HG02943 (cell line): ENCODE data around the gene ZDHHC6.
"Not testable (repeated sequence)": the region's sequence is repeated elsewhere in the genome, so short reads cannot be mapped to it uniquely, and the experiment has no call there.

Source experiments
- ATAC-seq: cut with Tn5 transposase; IDR thresholded peaks from one replicate; pipeline ENCODE4 v1.9.1; 2021; ENCODE audit warnings: mild to moderate bottlenecking, low read depth, moderate library complexity; ENCODE audit not compliant: unreplicated experiment

The ZDHHC6 gene, protein sequence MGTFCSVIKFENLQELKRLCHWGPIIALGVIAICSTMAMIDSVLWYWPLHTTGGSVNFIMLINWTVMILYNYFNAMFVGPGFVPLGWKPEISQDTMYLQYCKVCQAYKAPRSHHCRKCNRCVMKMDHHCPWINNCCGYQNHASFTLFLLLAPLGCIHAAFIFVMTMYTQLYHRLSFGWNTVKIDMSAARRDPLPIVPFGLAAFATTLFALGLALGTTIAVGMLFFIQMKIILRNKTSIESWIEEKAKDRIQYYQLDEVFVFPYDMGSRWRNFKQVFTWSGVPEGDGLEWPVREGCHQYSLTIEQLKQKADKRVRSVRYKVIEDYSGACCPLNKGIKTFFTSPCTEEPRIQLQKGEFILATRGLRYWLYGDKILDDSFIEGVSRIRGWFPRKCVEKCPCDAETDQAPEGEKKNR

DNA sequence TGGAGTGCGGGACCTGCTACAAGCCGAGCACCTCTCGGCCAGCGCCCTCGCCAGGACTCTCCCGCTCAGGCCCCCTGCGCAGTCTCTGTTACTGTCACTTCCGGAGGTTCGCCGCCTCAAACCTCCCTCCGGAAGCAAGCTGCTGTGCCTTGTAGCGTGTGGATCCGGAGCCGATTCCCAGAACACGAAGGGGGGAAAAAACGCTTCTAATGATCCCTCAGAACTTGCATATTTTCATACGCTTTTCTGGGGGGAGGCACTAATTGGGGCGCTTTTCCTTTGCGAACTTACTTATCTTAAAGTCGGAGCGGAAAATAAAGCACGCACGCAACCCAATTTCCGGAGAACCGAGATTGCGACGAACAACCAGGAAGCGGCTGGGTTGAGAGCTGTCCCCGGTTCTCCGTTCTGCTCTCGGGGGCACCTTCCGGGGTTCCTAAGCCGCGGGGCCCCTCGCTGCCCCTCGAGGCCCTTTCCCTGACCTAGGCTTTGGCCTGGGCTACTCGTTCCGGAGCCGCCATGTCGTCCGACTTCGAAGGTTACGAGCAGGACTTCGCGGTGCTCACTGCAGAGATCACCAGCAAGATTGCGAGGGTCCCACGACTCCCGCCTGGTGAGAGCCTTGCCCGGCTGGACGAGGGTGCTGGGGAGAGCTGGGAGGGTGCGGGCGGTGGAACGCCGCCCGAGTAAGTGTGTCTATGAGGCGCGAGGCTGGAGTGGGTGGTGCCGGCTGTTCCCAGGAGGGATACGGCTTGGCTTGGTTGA, at the start of gene ZDHHC6, which contains the start of gene VTI1A:
Gene ZDHHC6 (minus strand): TSS at position 60 of the 765 bp plus-strand sequence. CDS start 1,478 bp downstream, outside the sequence.
Gene VTI1A (plus strand): TSS at position 361 of the 765 bp plus-strand sequence. CDS start 159 bp downstream, at position 520.
- peak; percentile 95 for ATAC-seq

DNA sequence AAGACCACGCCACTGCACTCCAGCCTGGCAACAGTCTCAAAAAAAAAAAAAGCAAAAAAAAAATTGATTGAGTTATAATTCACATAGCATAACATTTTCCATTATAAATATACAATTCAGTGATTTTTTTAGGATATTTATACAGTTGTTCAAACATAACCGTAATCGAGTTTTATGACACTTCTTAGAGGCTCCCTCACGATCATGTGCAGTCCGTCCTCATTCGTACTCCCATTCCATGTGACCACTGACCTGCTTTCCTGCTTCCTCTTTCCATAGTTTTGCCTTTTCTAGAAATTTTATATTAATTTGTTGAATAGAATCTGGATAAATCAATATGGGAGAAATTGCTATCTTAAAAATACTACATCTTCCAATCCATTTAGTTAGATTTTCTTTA, 46.0 kb upstream of the ZDHHC6 start:
- ATAC-seq, result no peak

DNA sequence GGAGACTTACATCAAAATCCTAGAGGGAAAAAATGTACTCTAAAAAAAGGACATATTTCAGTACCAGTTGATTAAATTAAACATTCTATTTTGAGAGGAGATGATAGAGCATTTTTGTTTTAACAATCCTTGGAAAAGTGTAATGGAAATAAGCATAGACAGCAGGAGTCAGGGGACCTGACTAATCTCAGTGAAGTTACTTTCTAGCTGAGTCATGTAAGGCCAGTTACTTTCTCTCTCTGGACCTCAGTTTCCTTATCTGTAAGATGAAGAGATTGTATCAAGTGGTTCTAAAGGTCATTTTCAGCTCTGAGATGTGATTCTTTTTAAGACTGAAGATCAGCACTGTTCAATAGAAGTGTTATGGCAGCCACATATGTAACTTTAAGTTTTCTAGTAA, 44.4 kb upstream of the ZDHHC6 start:
- no peak for ATAC-seq

DNA sequence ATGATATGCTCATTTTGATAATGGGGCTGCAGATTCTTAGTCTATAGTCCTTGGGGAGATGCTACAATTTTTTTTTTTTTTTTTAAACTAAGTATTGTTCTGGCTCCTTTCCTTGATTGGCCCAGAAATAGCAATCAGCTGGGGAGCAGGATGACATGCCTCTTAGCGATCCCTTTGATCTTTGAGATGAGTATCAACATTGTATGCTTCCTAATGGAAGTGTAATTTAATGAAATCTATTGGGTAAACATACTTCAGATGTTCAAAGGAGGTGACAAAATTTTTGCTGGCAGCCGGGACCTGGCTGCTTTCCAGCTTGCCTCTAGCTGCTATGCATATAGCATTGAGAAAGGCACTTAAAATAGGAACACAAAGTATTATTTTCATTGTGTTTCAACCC, 43.8 kb upstream of the ZDHHC6 start:
- ATAC-seq, result no peak

DNA sequence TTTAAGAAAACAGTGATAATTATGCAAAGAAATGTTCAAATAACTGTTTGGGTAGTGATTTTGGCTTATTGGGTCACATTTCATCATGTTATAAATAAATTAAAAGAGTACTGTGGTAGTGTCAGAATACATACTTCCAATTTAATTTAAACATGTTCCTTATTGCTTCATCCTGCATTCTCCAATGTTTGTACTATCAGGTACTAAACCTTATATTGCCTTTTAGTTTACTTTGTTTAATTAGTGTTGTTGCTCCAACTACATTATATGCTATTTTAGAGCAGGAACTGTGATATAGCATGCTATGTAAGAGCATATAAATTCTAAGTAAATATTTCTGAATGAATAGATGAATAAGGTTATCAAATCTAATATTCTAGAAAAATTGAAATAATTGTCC, 41.2 kb upstream of the ZDHHC6 start:
- ATAC-seq, result no peak

DNA sequence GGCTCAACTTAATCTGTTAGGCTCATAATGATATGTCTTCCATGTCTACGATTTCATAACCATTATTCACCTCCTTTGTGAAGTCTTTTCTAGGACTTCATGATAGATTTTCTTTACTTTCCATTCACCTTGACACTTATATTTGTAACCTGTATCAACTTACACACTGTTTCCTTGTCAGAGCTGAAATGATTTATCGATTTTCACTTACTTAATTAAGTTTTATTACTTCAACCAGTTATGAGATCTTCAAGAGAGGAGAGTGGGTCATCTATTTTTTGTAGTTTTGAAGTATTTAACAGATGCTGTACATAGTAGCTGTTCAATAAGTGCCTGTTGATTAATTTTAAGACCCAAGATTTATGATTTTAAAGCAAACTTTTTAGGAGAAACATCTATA, 37.7 kb upstream of the ZDHHC6 start:
- no peak for ATAC-seq

DNA sequence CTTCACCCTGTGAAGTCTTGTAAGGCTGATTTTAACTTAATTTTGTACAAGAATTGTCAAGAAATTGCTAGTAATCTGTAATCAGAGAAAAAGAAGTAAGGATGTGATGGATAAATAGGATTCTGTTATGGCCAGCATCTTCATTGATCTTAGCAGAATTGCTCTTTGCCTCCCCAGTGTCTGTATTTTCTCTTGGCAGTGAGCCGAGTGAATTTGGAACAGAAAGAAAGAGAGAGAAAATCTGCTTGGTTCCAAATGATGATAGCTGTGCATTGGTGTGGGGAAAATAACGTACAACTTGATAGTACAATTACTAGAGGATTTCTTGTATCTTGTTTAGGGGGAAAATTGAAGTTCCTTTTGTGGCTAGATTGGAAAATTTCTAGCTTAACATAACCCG, 34.9 kb upstream of the ZDHHC6 start:
- ATAC-seq, result no peak

DNA sequence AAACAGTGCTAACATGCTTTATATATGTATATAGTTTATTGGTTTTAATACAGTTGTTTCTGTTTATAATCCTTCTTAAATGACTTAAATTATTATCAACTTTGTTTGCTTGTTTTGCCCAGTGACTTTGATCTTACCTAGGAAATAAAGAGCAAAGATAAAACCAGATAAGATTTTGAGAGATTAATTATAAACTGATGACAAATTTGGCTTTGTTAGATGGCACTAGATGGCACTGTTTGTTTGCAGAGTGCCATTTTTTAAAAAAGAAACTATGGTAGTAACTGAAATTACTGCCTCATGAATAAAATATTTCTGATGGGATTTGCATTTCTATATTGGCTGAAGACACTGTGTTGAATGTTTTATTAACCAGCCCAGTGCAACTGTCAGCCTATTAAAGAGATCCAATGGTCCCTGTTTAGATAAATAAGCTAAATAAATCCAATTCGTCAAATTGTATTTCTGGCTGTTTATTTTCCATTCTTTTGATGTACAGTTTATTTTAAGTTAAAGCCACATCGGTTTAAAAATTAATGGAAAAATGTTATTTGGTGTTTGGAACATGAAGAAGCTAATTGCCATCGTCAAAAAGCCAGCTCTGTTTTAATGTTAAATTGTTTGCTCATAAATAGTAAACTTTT, 29.0 kb upstream of the ZDHHC6 start:
- ATAC-seq, result no peak

DNA sequence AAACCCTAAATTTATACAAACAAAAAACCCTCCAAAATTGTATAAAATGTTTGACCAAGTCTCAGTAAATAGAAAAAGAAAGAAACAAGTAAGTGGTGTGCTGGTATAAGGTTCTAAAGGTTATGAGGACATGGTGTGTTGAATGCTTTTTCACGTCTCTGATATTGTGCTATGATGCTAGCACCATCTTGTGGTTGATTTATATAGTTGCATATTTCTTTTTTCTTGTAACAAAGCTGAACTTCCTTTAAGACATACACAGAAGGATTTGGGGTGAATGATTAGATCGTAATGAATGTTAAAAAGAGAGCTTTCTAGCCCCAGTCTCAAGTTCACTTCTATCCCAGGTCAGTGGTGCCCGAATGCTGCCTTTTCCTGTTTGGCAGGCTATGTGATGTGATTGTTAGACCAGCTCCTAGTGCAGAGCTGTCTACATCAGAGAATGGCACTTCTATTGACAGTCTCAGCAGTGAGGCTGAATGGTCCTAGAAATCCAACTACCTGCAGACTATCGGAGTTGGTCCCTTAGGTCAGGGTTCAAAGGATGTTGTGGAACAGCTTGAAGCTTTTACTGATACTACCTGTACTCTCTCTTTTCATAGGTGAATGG, 25.3 kb upstream of the ZDHHC6 start:
- ATAC-seq, result no peak

DNA sequence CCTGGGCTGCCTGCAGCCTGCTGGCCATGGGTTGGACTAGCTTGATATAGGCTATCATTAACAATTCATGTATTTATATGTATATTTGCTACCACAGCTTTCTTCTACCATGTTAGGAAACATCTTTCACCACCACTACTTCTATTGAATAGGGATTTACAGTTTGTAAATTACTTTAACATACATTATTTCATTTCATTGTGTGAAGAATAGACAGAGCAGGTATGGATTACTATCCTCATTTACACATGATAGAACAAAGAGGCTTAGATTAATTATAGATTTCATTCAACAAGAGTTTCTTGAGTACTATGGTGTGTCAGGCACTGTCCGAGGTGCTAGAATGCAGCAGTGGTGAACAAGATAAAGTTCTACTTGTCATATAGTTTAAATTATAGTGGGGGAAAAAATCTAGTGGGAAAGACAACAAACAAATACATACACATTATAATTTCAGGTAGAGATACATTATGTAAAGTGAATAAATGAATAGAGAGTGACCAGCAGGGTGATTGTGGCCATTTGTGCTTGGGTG, 20.9 kb upstream of the ZDHHC6 start:
- no peak for ATAC-seq

DNA sequence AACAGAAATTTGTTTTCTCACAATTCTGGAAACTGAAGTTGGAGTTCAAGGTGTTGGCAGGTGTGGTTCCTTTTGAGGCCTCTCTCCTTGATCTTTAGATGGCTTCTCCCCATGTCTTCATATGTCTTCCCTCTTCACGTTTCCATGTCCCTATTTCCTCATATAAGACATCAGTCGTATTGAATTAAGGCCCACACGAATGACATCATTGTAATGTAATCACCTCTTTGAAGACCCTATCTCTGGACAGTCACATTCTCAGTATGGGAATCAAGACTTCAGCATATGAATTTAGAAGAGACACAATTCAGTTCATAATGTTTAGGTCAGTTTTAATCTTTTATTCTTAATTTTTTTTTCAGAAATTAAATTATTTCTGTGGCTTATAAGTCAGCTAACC, 20.1 kb upstream of the ZDHHC6 start:
- ATAC-seq, result no peak

DNA sequence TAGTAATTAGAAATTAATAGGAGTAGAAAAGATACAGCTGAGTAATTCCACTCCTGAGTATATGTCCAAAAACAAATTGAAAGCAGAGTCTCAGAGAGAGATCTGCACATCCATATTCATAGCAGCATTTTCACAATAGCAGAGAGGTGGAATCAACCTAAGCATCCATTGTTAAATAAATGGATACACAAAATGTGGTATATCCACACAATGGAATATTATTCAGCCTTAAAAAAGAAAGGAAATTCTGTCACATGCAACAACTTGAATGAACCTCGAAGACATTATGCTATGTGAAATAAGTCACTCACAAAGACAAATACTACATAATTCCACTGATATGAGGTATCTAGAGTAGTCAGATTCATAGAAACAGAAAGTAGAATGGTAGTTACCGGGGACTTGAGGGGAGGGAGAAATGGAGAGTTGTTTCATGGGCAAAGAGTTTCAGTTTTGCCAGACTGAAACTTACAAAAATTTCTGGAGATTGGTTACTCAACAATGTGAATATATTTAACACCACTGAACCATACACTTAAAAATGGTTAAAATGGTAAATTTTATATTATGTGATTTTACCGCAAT, 18.7 kb upstream of the ZDHHC6 start:
- no peak for ATAC-seq

DNA sequence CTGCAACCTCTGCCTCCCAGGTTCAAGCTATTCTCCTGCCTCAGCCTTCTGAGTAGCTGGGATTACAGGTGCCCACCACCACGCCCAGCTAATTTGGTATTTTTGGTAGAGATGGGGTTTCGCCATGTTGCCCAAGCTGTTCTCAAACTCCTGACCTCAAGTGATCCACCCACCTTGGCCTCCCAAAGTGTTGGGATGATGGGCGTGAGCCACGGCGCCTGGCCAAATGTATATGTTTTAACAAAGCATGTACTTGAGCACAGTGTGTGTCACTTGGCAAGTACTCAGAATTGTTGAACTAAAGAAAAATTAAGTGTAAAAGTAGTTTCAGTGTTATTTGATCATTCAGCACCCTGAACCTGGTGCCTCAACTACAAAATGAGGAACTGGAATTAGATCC, 17.4 kb upstream of the ZDHHC6 start:
- not testable (repeated sequence) for ATAC-seq

DNA sequence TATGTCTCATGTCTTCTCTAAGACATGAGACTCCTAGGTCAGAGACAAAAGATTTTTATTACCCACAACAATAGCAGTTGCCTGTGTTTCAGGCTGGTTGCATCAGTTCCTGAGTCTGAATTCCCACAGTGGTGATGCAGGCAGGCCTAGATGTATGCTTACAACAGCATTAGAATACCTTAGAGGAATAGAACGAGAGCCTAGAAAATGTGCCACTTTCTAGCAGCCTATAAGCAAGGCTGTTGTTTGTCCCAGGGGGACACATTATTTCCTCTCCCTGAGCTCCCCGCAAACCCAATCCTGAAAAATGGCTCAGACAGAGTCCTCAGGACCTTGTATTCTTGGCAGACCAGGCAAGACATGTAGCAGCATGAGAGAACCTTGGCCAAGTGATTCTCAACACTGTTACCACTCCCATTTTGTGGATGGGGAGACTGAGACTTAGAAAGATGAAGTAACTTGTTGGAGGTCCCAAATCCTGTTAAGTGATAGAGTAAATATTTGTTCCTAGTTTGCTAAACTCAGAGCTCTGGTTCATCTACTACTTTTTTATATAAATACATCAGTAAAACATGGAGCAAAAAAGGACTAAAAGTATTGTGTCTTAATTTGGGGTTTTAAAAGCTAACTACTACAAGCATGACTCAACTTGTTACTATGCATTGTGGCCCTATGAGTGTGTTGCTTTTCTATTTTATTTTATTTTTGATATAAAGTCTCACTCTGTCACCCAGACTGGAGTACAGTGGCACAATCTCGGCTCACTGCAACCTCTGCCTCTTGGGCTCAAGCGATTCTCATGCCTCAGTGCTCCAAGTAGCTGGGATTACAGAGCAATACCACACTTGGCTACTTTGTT, 14.5 kb upstream of the ZDHHC6 start:
- no peak for ATAC-seq

DNA sequence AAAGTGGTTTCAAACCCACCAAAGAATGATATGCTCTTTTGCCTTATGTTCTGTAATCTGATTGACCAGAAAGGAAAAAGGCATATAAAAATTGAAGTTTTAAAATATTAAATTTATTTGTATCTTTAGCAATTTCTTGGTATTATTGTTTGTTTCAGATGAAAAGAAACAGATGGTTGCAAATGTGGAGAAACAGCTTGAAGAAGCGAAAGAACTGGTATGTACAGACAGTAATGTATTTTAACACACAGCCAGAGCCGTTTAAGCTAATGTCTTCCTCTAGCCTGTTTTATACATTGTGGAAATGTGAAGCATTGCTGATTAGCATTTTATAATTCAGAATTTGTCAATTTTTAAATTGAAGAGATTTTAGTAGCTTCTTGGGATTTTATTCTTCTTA, 13.7 kb upstream of the ZDHHC6 start:
- ATAC-seq, result no peak

DNA sequence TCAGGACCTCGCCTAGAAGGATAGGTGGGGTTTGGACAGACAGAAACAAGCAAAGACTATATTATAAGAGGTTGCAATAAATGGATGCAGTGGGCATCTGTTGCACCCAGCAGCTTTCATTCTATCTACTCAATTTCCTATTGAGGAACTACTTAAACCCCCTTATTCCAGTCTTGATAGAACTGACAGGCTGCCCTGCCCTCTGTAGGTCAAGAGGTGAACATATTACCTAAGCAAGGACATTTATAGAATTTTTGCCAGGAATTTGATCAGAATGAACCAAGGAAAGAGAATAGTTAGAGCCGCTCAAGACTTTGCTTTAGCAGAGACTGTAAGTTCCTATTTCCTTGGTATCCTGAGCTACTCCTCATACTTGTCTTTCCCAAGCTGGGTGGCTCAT, 9.8 kb upstream of the ZDHHC6 start:
- ATAC-seq, result no peak

DNA sequence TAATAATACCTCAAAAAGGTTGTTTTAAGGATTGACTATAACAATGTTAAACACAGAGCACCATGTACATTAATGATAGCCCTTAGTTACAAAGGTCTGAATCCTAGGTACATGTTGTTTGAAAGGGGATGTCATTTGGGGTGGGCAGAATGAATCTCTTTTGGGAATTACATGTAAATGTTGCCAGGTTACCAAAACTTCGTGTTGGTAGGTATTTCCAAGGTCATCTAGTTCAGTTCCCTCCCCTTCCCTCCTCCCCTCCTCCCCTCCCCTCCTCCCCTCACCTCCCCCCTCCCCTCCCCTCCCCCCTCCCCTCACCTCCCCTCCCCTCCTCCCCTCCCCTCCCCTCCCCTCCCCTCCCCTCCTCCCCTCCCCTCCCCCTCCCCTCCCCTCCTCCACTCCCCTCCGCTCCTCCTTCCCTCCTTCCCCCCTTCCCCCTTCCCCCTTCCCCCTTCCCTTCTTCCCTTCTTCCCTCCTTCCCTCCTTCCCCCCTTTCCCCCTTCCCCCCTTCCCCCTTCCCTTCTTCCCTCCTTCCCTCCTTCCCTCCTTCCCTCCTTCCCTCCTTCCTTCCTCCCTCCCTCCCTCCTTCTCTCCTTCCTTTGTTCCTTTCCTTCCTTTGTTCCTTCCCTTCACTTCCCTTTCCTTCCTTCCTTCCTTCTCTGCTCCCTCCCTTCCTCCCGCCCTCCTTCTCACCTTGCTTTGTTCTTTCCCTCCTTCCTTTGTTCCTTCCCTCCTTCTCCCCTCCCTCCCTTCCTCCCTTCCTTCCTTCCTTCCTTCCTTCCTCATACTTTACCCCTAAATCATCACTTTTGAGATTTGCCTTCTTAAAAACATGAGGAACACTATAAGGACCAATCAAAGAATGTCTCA, 8.4 kb upstream of the ZDHHC6 start:
- ATAC-seq, result no peak

DNA sequence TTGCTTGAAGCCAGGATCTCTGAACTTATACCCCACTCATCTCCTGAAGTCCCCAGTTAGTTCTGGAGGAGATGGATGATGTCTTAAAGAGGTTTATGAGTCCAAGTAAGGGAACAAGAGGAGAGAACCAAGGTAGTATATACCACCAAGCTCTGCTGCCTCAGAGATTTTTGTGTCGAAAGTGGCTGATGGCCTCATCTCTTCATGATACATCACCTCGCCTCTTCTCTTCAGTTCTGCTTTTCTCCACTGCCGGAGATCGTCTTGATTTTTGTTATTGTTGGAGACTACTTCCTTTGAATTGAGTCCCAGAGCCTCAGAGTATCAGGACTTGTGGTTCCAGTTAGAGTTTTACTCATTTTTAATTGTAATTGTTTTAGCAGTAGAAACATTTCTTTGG, 2.2 kb upstream of the ZDHHC6 start:
- ATAC-seq, result no peak

DNA sequence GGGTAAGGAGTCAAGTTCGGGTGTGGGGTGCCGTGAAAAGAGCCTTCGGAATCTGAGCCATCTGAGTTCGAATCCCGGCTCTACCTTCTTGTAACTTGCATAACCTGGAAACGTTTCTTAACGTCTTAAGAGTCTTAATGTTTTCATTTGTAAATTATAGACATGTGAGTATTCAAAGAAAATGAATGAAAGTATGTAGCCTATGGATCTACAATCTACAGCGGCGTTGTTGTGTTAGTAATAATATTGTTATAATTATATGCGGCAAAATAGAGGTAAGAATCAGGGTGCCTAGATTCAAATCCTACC, 860 bp upstream of the ZDHHC6 start:
- no peak for ATAC-seq
